GM06990 (cell line): Measurements from ENCODE around the gene CNTNAP2.

Experiments used
- DNase-seq: peaks from one replicate; pipeline ENCODE4 v3.0.0-alpha.2; 2011; ENCODE audit not compliant: insufficient read length; ENCODE audit errors: extremely low read depth
- H3K27me3 ChIP-seq: replicated peaks from 2 replicates; pipeline ENCODE4 v1.6.0; 2011; ENCODE audit warnings: low read length; ENCODE audit not compliant: control insufficient read depth, insufficient read depth
- H3K36me3 ChIP-seq: 2 replicates; pipeline ENCODE4 v1.5.1; 2011; ENCODE audit warnings: low read length; ENCODE audit not compliant: control insufficient read depth, insufficient read depth
- H3K4me3 ChIP-seq: replicated peaks from 2 replicates; pipeline ENCODE4 v1.5.1; 2011; ENCODE audit warnings: low read depth, mild to moderate bottlenecking, control low read depth, low read length
- CTCF ChIP-seq: IDR thresholded peaks from 2 replicates; pipeline ENCODE4 v1.5.1; 2011; ENCODE audit warnings: low read length, control low read depth, mild to moderate bottlenecking, inconsistent platforms; ENCODE audit not compliant: insufficient read depth, poor library complexity, severe bottlenecking

CNTNAP2 gene

GRCh38 chr7:148116195-148116594 lies 1999.6 kb downstream of the CNTNAP2 start:
- Histone ChIP-seq H3K27me3 (no peaks in the 10 kb centered on the region), H3K4me3 (no peak overlapping the region), H3K36me3 (no peaks in the 10 kb centered on the region)
- TF ChIP-seq CTCF: no peak
- DNase-seq: no peak

- no peak for TF ChIP-seq CTCF
- DNase-seq: no peak
- no peaks in the 10 kb centered on the region for H3K36me3 ChIP-seq
Measured at GRCh38 chr7:148116829-148117403, 2000.3 kb downstream of the CNTNAP2 start.

GRCh38 chr7:148118371-148118770 lies 2001.8 kb downstream of the CNTNAP2 start:
- DNase-seq: no peak
- H3K36me3 ChIP-seq: no peaks in the 10 kb centered on the region
- H3K27me3 ChIP-seq: no peaks in the 10 kb centered on the region
- no peak for TF ChIP-seq CTCF
- H3K4me3 ChIP-seq: no peak overlapping the region

More at GRCh38 chr7:148116829-148117403, 2000.3 kb downstream of the CNTNAP2 start:
- H3K4me3 ChIP-seq: no peak overlapping the region
- H3K27me3 ChIP-seq: no peaks in the 10 kb centered on the region

- no peak overlapping the region for H3K4me3 ChIP-seq
- no peaks in the 10 kb centered on the region for H3K36me3 ChIP-seq
- DNase-seq: no peak
- no peaks in the 10 kb centered on the region for H3K27me3 ChIP-seq
- no peak for TF ChIP-seq CTCF
Measured at GRCh38 chr7:148121401-148121800, 2004.8 kb downstream of the CNTNAP2 start.

- Histone ChIP-seq H3K4me3 (no peak overlapping the region), H3K27me3 (no peaks in the 10 kb centered on the region), H3K36me3 (no peaks in the 10 kb centered on the region)
- no peak for TF ChIP-seq CTCF
- no peak for DNase-seq
Measured at GRCh38 chr7:148121847-148122246, 2005.2 kb downstream of the CNTNAP2 start.

GRCh38 chr7:148124477-148124876 lies 2007.9 kb downstream of the CNTNAP2 start:
- Histone ChIP-seq H3K36me3 (no peaks in the 10 kb centered on the region), H3K4me3 (no peak overlapping the region), H3K27me3 (no peaks in the 10 kb centered on the region)
- no peak for TF ChIP-seq CTCF
- DNase-seq: no peak
